ENCODE results near the gene STRA8. TPM values are rescaled to one million over a fixed set of nuclear protein-coding genes. Genes with fewer than 3 reads are reported as not detected.

STRA8 gene
- total RNA-seq, 4 donors from 2014 or later: not detected

- H3K4me1 ChIP-seq: peaks cover 0 to 15% (median 0%) of the 10 kb centered on the region in 4 donors
- H3K9me3 ChIP-seq: no peaks in the 10 kb centered on the region
- TF ChIP-seq CTCF (IDR thresholded peaks at IDR 0.05) (no peak), POLR2A (IDR thresholded peaks at IDR 0.05) (no peak)
- DNase-seq: no peak
- no peaks in the 10 kb centered on the region for H3K27me3 ChIP-seq
- H3K27ac ChIP-seq: no peak overlapping the region
- H3K36me3 ChIP-seq: peaks cover 0 to 27% (median 0%) of the 10 kb centered on the region in 3 donors
- no peak overlapping the region for H3K4me3 ChIP-seq
These were observed 28.8 kb upstream of the STRA8 start for GRCh38 chr7:135204876-135205275.

GRCh38 chr7:135205850-135206249, 27.8 kb upstream of the STRA8 start:
- Histone ChIP-seq H3K27me3 (no peaks in the 10 kb centered on the region), H3K9me3 (no peaks in the 10 kb centered on the region), H3K27ac (no peak overlapping the region), H3K4me1 (peaks cover 0 to 22% (median 1%) of the 10 kb centered on the region in 4 donors), H3K4me3 (no peak overlapping the region), H3K36me3 (peaks cover 0 to 20% (median 0%) of the 10 kb centered on the region in 3 donors)
- TF ChIP-seq POLR2A (IDR thresholded peaks at IDR 0.05): no peak
- no peak for TF ChIP-seq CTCF (IDR thresholded peaks at IDR 0.05)
- no peak for DNase-seq

GRCh38 chr7:135206941-135207391, 26.7 kb upstream of the STRA8 start:
- H3K4me3 ChIP-seq: no peak overlapping the region
- H3K27me3 ChIP-seq: no peaks in the 10 kb centered on the region
- no peak for DNase-seq
- no peak overlapping the region for H3K27ac ChIP-seq
- TF ChIP-seq POLR2A (IDR thresholded peaks at IDR 0.05) (no peak), CTCF (IDR thresholded peaks at IDR 0.05) (no peak)
- no peaks in the 10 kb centered on the region for H3K9me3 ChIP-seq
- H3K36me3 ChIP-seq: peaks cover 0 to 19% (median 0%) of the 10 kb centered on the region in 3 donors
- H3K4me1 ChIP-seq: peaks cover 0 to 22% (median 1%) of the 10 kb centered on the region in 4 donors

- no peak for TF ChIP-seq POLR2A (IDR thresholded peaks at IDR 0.05)
- TF ChIP-seq CTCF (IDR thresholded peaks at IDR 0.05): no peak
- H3K4me1 ChIP-seq: peaks cover 0 to 22% (median 1%) of the 10 kb centered on the region in 4 donors
- no peaks in the 10 kb centered on the region for H3K9me3 ChIP-seq
- DNase-seq: no peak
- H3K36me3 ChIP-seq: peaks cover 0 to 19% (median 0%) of the 10 kb centered on the region in 3 donors
- H3K27me3 ChIP-seq: no peaks in the 10 kb centered on the region
- H3K4me3 ChIP-seq: no peak overlapping the region
- H3K27ac ChIP-seq: no peak overlapping the region
These were observed 26.1 kb upstream of the STRA8 start for GRCh38 chr7:135207406-135208101.

GRCh38 chr7:135208102-135208793, 25.4 kb upstream of the STRA8 start:
- Histone ChIP-seq H3K4me3 (no peak overlapping the region), H3K9me3 (no peaks in the 10 kb centered on the region), H3K27me3 (no peaks in the 10 kb centered on the region), H3K4me1 (peaks cover 0 to 22% (median 1%) of the 10 kb centered on the region in 4 donors), H3K27ac (no peak overlapping the region), H3K36me3 (peaks cover 0 to 19% (median 0%) of the 10 kb centered on the region in 3 donors)
- no peak for DNase-seq
- TF ChIP-seq POLR2A (IDR thresholded peaks at IDR 0.05): no peak
- no peak for TF ChIP-seq CTCF (IDR thresholded peaks at IDR 0.05)
